Measurements from ENCODE around the gene PMM2. TPM values are rescaled to one million over a fixed set of nuclear protein-coding genes. Genes with fewer than 3 reads are reported as not detected.

PMM2 gene
- total and polyA plus RNA-seq, 2 donors (not counting 3 experiments of a cell fraction or from before 2014, with no cell fraction given), result 29.0 to 61.3 TPM

DNA sequence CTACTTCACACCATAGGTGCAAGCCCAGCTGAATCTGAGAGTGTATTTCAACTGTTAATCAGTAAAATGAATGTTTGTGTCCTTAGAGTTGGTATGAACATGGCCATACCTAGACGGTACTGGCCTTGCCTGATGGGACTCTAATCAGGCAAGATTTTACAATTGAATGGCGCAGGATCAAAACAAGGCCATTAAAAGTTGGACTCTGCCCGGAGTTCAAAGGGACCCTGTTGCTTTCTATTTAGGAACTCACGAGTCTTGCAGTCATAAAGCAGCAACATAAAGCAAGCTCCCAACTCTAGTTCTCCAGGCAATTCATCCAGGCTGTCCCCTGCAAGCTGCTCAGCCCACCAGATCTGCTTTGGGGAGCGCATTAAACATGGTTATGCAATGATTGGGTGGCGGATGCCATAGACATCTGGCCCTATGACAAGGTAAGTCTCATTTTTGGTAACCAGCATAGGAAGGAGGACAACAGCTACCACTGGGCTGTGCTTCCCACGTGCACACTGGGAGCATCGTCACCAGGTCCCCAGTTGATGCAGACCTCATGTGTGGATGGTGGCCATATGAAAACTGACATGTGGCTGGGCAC, 9.0 kb upstream of the PMM2 start:
- Histone ChIP-seq H3K4me2 (ENCODE audit: insufficient read depth, low read length) (no peak overlapping the region), H3K79me2 (ENCODE audit: control insufficient read depth, insufficient read depth, low read length) (no peaks in the 10 kb centered on the region), H4K20me1 (replicated peaks; ENCODE audit: control insufficient read depth, extremely low read depth, insufficient read depth, low read length) (no peaks in the 10 kb centered on the region), H3K27me3 (ENCODE audit: control insufficient read depth in 2 of 2, insufficient read depth in 2 of 2, low read length in 2 of 2) (no peaks in the 10 kb centered on the region), H2AFZ (ENCODE audit: low read depth, low read length) (no peak overlapping the region), H3K9me3 (replicated peaks; ENCODE audit: control insufficient read depth, insufficient read depth, low read length) (no peaks in the 10 kb centered on the region), H3K27ac (ENCODE audit: insufficient read depth, low read depth, low read length) (no peak overlapping the region), H3K36me3 (ENCODE audit: control insufficient read depth in 2 of 2, extremely low read depth in 1 of 2, insufficient read depth in 2 of 2, low read length in 2 of 2) (no peaks in the 10 kb centered on the region), H3K4me3 (replicated peaks in 1 of 3; ENCODE audit: insufficient read depth in 1 of 3, low read depth in 1 of 3, low read length in 3 of 3) (no peak overlapping the region), H3K9me1 (replicated peaks; ENCODE audit: control insufficient read depth, extremely low read depth, insufficient read depth, low read length) (no peaks in the 10 kb centered on the region), H3K9ac (replicated peaks; ENCODE audit: extremely low read depth, insufficient read depth, low read length) (no peak overlapping the region), H3K4me1 (ENCODE audit: control insufficient read depth, extremely low read depth, insufficient read depth, low read length) (no peaks in the 10 kb centered on the region)
- ChIA-PET POLR2A (no interaction called here), CTCF (interaction anchor here (1.0 kb wide), 1 partner anchor 219 kb away, joined by 3 read pairs; no protein-coding TSS in a partner anchor)
- TF ChIP-seq FOS (IDR thresholded peaks at IDR 0.05; ENCODE audit: borderline replicate concordance, insufficient read depth, low read length), result no peak
- no peak for TF ChIP-seq EZH2 (IDR thresholded peaks at IDR 0.05; ENCODE audit: borderline replicate concordance, low read depth, low read length, severe bottlenecking)
- TF ChIP-seq JUN (IDR thresholded peaks at IDR 0.05; ENCODE audit: borderline replicate concordance, insufficient read depth, insufficient read length, low read depth), result no peak
- no peak for TF ChIP-seq GATA2 (IDR thresholded peaks at IDR 0.05; ENCODE audit: insufficient read depth, insufficient read length, low read depth, low read length)
- TF ChIP-seq, protein P1, sequence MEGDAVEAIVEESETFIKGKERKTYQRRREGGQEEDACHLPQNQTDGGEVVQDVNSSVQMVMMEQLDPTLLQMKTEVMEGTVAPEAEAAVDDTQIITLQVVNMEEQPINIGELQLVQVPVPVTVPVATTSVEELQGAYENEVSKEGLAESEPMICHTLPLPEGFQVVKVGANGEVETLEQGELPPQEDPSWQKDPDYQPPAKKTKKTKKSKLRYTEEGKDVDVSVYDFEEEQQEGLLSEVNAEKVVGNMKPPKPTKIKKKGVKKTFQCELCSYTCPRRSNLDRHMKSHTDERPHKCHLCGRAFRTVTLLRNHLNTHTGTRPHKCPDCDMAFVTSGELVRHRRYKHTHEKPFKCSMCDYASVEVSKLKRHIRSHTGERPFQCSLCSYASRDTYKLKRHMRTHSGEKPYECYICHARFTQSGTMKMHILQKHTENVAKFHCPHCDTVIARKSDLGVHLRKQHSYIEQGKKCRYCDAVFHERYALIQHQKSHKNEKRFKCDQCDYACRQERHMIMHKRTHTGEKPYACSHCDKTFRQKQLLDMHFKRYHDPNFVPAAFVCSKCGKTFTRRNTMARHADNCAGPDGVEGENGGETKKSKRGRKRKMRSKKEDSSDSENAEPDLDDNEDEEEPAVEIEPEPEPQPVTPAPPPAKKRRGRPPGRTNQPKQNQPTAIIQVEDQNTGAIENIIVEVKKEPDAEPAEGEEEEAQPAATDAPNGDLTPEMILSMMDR (IDR thresholded peaks at IDR 0.05; ENCODE audit: extremely low read depth in 1 of 2, insufficient read depth in 1 of 2, low read depth in 1 of 2, low read length in 2 of 2), result no peak
- TF ChIP-seq POLR2AphosphoS5 (IDR thresholded peaks at IDR 0.05; ENCODE audit: insufficient read depth, low read depth, low read length), result no peak
- TF ChIP-seq, protein P2, sequence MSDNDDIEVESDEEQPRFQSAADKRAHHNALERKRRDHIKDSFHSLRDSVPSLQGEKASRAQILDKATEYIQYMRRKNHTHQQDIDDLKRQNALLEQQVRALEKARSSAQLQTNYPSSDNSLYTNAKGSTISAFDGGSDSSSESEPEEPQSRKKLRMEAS (IDR thresholded peaks at IDR 0.05; ENCODE audit: insufficient read depth, insufficient read length), result no peak
- no peak for TF ChIP-seq POLR2A (IDR thresholded peaks at IDR 0.05; ENCODE audit: low read depth, low read length)
- no peak for TF ChIP-seq MYC (IDR thresholded peaks at IDR 0.05; ENCODE audit: low read depth, low read length)
- dilution Hi-C loops (cut with MboI; ENCODE audit: extremely low pct_ligation_motif_present, low sequenced_read_pairs), result no loop called here
- no TSS peak for BruUV-seq (replicated peaks)
- no peak for DNase-seq (ENCODE audit: low read depth, low spot score)
- FAIRE-seq, result no peak
- intact Hi-C loops (cut with micrococcal nuclease), result no loop called here
